HepG2 (cell line): Measurements from ENCODE around the gene CD164L2. TPM values are rescaled to one million over a fixed set of nuclear protein-coding genes. Genes with fewer than 3 reads are reported as not detected.

Experiments used
- ESRRA ChIP-seq: sonication (generic); formaldehyde crosslinking; IDR thresholded peaks from 2 replicates; pipeline ENCODE4 v1.5.1; 2020; ENCODE audit warnings: mild to moderate bottlenecking, low read depth, missing genetic modification reagents
- HNRNPK ChIP-seq: fragments of 200-400 bp; formaldehyde crosslinking; IDR thresholded peaks from 2 replicates; pipeline ENCODE4 v1.6.1; 2018; ENCODE audit warnings: low read length, low read depth, moderate library complexity, mild to moderate bottlenecking; ENCODE audit not compliant: poor library complexity, severe bottlenecking
- HNRNPLL ChIP-seq: fragments of 200-400 bp; formaldehyde crosslinking; IDR thresholded peaks from 2 replicates; pipeline ENCODE4 v1.6.1; 2017; ENCODE audit warnings: mild to moderate bottlenecking, low read depth, low read length; ENCODE audit not compliant: poor library complexity, severe bottlenecking
- MZF1 ChIP-seq: sonication (generic); formaldehyde crosslinking; IDR thresholded peaks from 2 replicates; pipeline ENCODE4 v1.8.1; 2023; ENCODE audit warnings: mild to moderate bottlenecking, missing genetic modification reagents, borderline replicate concordance
- RCOR2 ChIP-seq: IDR thresholded peaks from 2 replicates; pipeline ENCODE4 v1.6.1; 2016; ENCODE audit warnings: missing biosample characterization, missing genetic modification reagents
- RFXANK ChIP-seq: IDR thresholded peaks from 2 replicates; pipeline ENCODE4 v1.6.1; 2016
- RNF2 ChIP-seq: fragments of 450-650 bp; conservative IDR thresholded peaks from 2 replicates; pipeline ENCODE4 v1.6.1; 2016; ENCODE audit warnings: low read depth
- SAP130 ChIP-seq: IDR thresholded peaks from 2 replicates; pipeline ENCODE4 v1.6.1; 2016; ENCODE audit warnings: low read depth
- SIN3A ChIP-seq: IDR thresholded peaks from 2 replicates; pipeline ENCODE4 v1.6.1; 2011; ENCODE audit warnings: low read depth, mild to moderate bottlenecking, control low read depth, low read length, borderline replicate concordance
- SIN3B ChIP-seq: fragments of 150-350 bp; IDR thresholded peaks from 2 replicates; pipeline ENCODE4 v1.6.1; 2014; ENCODE audit warnings: low read length
- SP5 ChIP-seq: IDR thresholded peaks from 2 replicates; pipeline ENCODE4 v1.6.1; 2016; ENCODE audit warnings: low read depth, borderline replicate concordance
- TBX3 ChIP-seq: fragments of 450-650 bp; IDR thresholded peaks from 2 replicates; pipeline ENCODE4 v1.6.1; 2017; ENCODE audit warnings: antibody characterized with exemption, mild to moderate bottlenecking, inconsistent platforms, borderline replicate concordance
- ZBTB21 ChIP-seq: sonication (generic); formaldehyde crosslinking; IDR thresholded peaks from 2 replicates; pipeline ENCODE4 v1.4.0; 2020; ENCODE audit warnings: missing genetic modification reagents
- ZFX ChIP-seq: sonication (generic); formaldehyde crosslinking; IDR thresholded peaks from 2 replicates; pipeline ENCODE4 v1.4.0; 2020; ENCODE audit warnings: mild to moderate bottlenecking, low read depth, missing genetic modification reagents, moderate library complexity
- ZNF12 ChIP-seq: sonication (generic); formaldehyde crosslinking; IDR thresholded peaks from 2 replicates; pipeline ENCODE4 v1.5.0; 2020; ENCODE audit warnings: missing genetic modification reagents
- ZNF235 ChIP-seq: sonication (generic); formaldehyde crosslinking; IDR thresholded peaks from 2 replicates; pipeline ENCODE4 v1.8.1; 2023; ENCODE audit warnings: mild to moderate bottlenecking, missing genetic modification reagents, borderline replicate concordance
- ZNF264 ChIP-seq: sonication (generic); formaldehyde crosslinking; IDR thresholded peaks from 2 replicates; pipeline ENCODE4 v1.4.0; 2020; ENCODE audit warnings: missing genetic modification reagents
- ZNF510 ChIP-seq: sonication (generic); formaldehyde crosslinking; IDR thresholded peaks from 2 replicates; pipeline ENCODE4 v1.4.0; 2020; ENCODE audit warnings: low read depth, mild to moderate bottlenecking, missing genetic modification reagents
- ZSCAN25 ChIP-seq: sonication (generic); formaldehyde crosslinking; IDR thresholded peaks from 2 replicates; pipeline ENCODE4 v1.8.0; 2022; ENCODE audit warnings: mild to moderate bottlenecking, missing genetic modification reagents
- polyA plus RNA-seq, 8 experiments: library from polyadenylated mRNA; depleted of rRNA in 3 of 8; stranded (reverse) in 7 of 8; unstranded in 1 of 8; fragments of >200 nt; fragmentation: Illumina TruSeq in 4 of 8; extraction: Trizol in 4 of 8; gene quantifications; 2 replicates each; pipeline versions ENCODE4 v1.2.1 to v1.2.3, GENCODE V29; 2011 to 2016; ENCODE audit warnings: low read depth in 4 of 8, missing spikeins in 1 of 8, mixed read lengths in 1 of 8; ENCODE audit not compliant: insufficient read depth in 1 of 8
- total RNA-seq, 5 experiments: library from RNA; depleted of rRNA; stranded (reverse); fragments of >200 nt; fragmentation: Illumina TruSeq; extraction: Trizol; gene quantifications; 2 replicates each; pipeline ENCODE4 v1.2.3, GENCODE V29; 2016; ENCODE audit warnings: low read depth in 1 of 5
- TF ChIP-seq, protein P1 (sequence below): sonication (generic); formaldehyde crosslinking; IDR thresholded peaks from 2 replicates; pipeline ENCODE4 v1.5.0; 2020; ENCODE audit warnings: mild to moderate bottlenecking, missing genetic modification reagents
- TF ChIP-seq, protein P2 (sequence below): sonication (generic); formaldehyde crosslinking; IDR thresholded peaks from 2 replicates; pipeline ENCODE4 v1.8.1; 2023; ENCODE audit warnings: missing genetic modification reagents, mild to moderate bottlenecking, borderline replicate concordance
- TF ChIP-seq, protein P3 (sequence below): IDR thresholded peaks from 2 replicates; pipeline ENCODE4 v1.6.1; 2016; ENCODE audit warnings: low read depth, missing genetic modification reagents, missing compliant biosample characterization

CD164L2 gene
- total and polyA plus RNA-seq, 2 of the 13 experiments (the other 11 are each of a cell fraction or from before 2014, with no cell fraction given): not detected

DNA sequence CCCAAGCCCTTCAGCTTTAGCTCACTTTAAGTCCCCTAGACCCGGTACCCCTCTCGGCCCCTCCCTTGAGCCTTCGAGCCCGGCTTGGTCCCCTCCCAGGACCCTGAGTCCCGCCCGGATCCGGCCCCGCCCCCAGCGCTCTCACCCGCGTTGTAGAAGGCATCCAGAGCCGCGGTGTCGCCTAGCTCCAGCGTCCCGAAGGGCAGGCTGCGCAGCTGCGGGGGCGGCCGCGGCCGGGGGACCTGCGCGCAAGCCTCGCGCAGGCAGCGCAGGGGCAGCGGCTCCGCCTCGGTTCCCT lies 17.1 kb downstream of the CD164L2 start (continued):
- TF ChIP-seq ZBTB21 (CRISPR knock-in tag) (no peak), ZNF12 (CRISPR knock-in tag) (no peak), ESRRA (no peak), ZFX (CRISPR knock-in tag) (0 out of 2 replicates have a peak, but pooled peaks have one; percentile 5), ZSCAN25 (CRISPR knock-in tag) (no peak), RCOR2 (no peak), SP5 (CRISPR knock-in tag) (peak; percentile 29; the same call in 1 of the 2 replicates), SAP130 (CRISPR knock-in tag) (peak; percentile 5; the same call in 1 of the 2 replicates), ZNF264 (CRISPR knock-in tag) (no peak), HNRNPK (no peak), TBX3 (no peak), RNF2 (no peak), HNRNPLL (peak; percentile 97), SIN3A (peak; percentile 14; the same call in 1 of the 2 replicates), MZF1 (CRISPR knock-in tag) (no peak), ZNF235 (CRISPR knock-in tag) (no peak), RFXANK (CRISPR knock-in tag) (no peak), ZNF510 (CRISPR knock-in tag) (no peak), SIN3B (no peak)
- TF ChIP-seq, protein P1, sequence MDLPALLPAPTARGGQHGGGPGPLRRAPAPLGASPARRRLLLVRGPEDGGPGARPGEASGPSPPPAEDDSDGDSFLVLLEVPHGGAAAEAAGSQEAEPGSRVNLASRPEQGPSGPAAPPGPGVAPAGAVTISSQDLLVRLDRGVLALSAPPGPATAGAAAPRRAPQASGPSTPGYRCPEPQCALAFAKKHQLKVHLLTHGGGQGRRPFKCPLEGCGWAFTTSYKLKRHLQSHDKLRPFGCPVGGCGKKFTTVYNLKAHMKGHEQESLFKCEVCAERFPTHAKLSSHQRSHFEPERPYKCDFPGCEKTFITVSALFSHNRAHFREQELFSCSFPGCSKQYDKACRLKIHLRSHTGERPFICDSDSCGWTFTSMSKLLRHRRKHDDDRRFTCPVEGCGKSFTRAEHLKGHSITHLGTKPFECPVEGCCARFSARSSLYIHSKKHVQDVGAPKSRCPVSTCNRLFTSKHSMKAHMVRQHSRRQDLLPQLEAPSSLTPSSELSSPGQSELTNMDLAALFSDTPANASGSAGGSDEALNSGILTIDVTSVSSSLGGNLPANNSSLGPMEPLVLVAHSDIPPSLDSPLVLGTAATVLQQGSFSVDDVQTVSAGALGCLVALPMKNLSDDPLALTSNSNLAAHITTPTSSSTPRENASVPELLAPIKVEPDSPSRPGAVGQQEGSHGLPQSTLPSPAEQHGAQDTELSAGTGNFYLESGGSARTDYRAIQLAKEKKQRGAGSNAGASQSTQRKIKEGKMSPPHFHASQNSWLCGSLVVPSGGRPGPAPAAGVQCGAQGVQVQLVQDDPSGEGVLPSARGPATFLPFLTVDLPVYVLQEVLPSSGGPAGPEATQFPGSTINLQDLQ (CRISPR knock-in tag): no peak
- TF ChIP-seq, protein P2, sequence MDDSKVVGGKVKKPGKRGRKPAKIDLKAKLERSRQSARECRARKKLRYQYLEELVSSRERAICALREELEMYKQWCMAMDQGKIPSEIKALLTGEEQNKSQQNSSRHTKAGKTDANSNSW (CRISPR knock-in tag): no peak
- TF ChIP-seq, protein P3, sequence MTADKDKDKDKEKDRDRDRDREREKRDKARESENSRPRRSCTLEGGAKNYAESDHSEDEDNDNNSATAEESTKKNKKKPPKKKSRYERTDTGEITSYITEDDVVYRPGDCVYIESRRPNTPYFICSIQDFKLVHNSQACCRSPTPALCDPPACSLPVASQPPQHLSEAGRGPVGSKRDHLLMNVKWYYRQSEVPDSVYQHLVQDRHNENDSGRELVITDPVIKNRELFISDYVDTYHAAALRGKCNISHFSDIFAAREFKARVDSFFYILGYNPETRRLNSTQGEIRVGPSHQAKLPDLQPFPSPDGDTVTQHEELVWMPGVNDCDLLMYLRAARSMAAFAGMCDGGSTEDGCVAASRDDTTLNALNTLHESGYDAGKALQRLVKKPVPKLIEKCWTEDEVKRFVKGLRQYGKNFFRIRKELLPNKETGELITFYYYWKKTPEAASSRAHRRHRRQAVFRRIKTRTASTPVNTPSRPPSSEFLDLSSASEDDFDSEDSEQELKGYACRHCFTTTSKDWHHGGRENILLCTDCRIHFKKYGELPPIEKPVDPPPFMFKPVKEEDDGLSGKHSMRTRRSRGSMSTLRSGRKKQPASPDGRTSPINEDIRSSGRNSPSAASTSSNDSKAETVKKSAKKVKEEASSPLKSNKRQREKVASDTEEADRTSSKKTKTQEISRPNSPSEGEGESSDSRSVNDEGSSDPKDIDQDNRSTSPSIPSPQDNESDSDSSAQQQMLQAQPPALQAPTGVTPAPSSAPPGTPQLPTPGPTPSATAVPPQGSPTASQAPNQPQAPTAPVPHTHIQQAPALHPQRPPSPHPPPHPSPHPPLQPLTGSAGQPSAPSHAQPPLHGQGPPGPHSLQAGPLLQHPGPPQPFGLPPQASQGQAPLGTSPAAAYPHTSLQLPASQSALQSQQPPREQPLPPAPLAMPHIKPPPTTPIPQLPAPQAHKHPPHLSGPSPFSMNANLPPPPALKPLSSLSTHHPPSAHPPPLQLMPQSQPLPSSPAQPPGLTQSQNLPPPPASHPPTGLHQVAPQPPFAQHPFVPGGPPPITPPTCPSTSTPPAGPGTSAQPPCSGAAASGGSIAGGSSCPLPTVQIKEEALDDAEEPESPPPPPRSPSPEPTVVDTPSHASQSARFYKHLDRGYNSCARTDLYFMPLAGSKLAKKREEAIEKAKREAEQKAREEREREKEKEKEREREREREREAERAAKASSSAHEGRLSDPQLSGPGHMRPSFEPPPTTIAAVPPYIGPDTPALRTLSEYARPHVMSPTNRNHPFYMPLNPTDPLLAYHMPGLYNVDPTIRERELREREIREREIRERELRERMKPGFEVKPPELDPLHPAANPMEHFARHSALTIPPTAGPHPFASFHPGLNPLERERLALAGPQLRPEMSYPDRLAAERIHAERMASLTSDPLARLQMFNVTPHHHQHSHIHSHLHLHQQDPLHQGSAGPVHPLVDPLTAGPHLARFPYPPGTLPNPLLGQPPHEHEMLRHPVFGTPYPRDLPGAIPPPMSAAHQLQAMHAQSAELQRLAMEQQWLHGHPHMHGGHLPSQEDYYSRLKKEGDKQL: no peak
